ENCODE results near the gene VGLL4.

GRCh38 chr3:11679964-11680363 is 36.2 kb upstream of the VGLL4 start:
- no peak for TF ChIP-seq POLR2AphosphoS5 (IDR thresholded peaks at IDR 0.05)
- no peak for TF ChIP-seq TAF1 (IDR thresholded peaks at IDR 0.05; ENCODE audit: low read depth)
